ENCODE measurements around the gene CFH. TPM values are rescaled to one million over a fixed set of nuclear protein-coding genes. Genes with fewer than 3 reads are reported as not detected.
"Not testable (repeated sequence)": the region's sequence is repeated elsewhere in the genome, so short reads cannot be mapped to it uniquely, and the experiment has no call there.

CFH gene
- 9.7 and 20.0 TPM in 2 replicates for total RNA-seq (2014; rRNA removed; shearing (Covaris generic); ENCODE audit: low replicate concordance)

DNA sequence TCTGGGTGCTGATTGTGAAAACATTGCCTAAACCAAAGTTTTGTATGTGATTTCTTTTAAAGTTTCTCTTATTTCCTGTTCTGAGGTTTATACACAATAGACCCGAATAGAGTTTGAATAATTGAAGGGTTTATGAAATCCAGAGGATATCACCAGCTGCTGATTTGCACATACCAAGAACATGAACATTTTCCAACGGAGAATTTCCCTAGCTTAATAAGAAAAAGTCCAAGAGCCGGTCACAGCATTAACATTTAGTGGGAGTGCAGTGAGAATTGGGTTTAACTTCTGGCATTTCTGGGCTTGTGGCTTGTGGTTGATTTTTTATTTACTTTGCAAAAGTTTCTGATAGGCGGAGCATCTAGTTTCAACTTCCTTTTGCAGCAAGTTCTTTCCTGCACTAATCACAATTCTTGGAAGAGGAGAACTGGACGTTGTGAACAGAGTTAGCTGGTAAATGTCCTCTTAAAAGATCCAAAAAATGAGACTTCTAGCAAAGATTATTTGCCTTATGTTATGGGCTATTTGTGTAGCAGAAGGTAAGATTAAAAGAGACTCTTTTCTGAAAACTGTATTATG, at the start of gene CFH:
Gene CFH (plus strand): TSS at position 407 of the 579 bp plus-strand sequence. CDS start 75 bp downstream, at position 482.
- H3K27me3 ChIP-seq = no peaks in the 10 kb centered on the region
- H3K36me3 ChIP-seq = no peaks in the 10 kb centered on the region
- H3K4me3 ChIP-seq = peak within 1 kb of the TSS; percentile 30

DNA sequence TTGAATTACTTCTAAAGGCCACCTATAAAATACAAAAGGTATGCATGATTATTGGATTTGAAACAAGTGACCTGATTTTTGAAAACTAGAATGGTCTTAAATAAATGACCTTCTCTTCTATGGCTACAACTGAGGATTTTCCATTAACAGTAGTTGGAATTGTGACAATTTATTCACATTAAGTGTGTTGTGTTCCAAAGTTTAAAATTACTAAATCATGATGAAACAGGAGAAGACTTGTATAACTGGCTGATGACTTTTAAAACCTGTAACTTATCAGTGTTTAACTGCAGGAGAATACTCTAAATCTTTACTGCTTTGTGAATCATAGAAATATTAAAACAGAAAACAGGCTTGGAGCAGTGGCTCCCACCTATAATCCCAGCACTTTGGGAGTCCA, 48.2 kb upstream of the CFH start:
- H3K36me3 ChIP-seq = no peaks in the 10 kb centered on the region
- H3K27me3 ChIP-seq = no peaks in the 10 kb centered on the region
- no peaks in the 10 kb centered on the region for H3K9me3 ChIP-seq
- no peak for DNase-seq
- no peak overlapping the region for H3K4me3 ChIP-seq

More for the DNA sequence above, at the start of gene CFH:
- DNase-seq = peak; percentile 6
- no peaks in the 10 kb centered on the region for H3K9me3 ChIP-seq

DNA sequence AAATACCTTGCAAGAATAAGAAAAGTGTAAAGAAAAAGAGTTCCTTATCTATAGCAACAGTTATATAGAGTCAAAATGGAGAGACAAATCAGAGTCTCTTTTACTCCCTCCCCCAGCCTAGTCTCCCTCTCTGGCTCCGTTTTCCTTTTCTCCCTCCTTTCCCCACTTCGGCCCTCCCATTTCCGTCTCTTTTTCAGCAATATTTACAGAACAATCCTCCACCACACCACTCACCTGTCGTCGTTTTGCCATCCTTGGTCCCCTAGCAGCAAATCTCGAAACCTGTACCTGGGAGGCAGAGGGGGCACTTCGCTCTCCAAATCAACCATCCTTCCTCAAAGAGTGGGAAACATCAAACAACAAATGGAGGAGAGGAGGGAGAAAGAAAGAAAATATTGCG, 43.9 kb upstream of the CFH start:
- DNase-seq = no peak
- H3K27me3 ChIP-seq = no peaks in the 10 kb centered on the region
- peak overlapping the region; percentile 64 for H3K4me3 ChIP-seq
- H3K36me3 ChIP-seq = no peaks in the 10 kb centered on the region
- H3K9me3 ChIP-seq = no peaks in the 10 kb centered on the region

DNA sequence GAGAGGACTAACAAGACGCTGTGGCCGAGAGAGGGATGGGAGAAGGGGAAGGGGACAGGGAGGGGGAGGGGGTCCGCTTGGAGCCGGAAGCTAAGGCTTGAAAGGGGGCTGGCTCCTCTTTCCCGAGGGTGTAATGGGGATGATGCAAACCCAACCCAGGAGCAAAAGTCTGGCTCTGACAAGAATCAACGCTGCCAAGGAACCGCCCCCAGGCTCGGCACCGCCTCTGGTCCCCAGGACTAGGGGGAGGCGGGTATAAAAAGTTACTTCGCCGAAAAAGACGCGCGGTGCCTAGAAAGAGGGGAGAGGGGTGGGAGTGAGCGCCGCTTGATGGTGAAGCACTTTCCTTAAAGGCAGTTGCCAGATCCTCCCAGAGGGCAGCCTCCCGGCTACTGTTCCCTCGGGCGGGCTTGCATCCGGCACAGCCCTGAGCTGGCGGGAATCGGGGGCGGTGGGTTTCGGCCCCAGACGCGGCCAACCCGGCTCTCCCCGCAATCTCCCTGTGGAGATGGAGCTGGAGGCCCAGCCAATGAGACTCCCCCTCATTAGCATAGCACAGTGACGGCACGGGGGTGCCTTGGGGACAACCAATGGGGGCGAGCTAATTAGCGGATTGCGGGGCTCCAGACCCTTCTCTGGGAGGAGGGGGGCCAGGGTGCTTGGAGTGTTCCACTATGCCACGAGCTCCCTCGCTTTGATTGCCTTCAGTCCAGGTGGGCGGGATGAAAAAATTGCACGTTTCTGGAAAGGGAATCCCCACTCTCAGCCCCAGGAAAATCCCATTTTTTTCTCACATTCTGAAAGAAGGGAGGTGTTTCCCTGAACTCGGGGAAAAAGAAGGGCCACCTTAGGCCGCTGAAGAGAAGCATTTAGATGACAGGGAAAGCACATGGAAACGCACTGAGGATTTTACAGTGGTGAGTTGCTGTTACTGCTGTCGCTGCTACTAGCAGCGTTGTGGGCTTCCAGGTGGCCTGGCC, 43.2 kb upstream of the CFH start, which contains the start of gene KCNT2:
Gene KCNT2 (minus strand): TSS at position 51 of the 980 bp plus-strand sequence. CDS start 131 bp downstream, outside the sequence.
- peak; percentile 58 for DNase-seq
- Histone ChIP-seq H3K27me3 (no peaks in the 10 kb centered on the region), H3K4me3 (peak within 1 kb of the TSS; percentile 64), H3K36me3 (no peaks in the 10 kb centered on the region), H3K9me3 (no peaks in the 10 kb centered on the region)

DNA sequence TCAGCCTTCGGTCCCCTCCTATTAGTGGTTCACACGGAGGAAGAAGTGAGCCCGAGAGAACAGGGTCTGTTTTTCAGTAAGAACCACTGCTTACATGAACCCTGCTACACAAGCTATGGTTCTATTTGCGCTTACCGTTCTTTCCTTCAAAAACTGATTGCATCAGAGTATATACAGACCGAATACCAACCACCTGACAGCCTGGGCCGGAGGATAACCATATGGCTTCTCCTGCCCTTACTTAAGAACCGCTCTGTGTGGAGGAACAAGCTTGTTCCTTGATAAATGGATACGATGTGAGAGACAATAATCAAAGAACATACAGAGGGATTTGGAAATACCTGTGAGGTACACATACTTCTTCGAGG, 42.5 kb upstream of the CFH start:
- no peaks in the 10 kb centered on the region for H3K36me3 ChIP-seq
- DNase-seq = no peak
- no peaks in the 10 kb centered on the region for H3K9me3 ChIP-seq
- no peak overlapping the region for H3K4me3 ChIP-seq
- H3K27me3 ChIP-seq = no peaks in the 10 kb centered on the region; the same call in 1 of the 2 replicates

DNA sequence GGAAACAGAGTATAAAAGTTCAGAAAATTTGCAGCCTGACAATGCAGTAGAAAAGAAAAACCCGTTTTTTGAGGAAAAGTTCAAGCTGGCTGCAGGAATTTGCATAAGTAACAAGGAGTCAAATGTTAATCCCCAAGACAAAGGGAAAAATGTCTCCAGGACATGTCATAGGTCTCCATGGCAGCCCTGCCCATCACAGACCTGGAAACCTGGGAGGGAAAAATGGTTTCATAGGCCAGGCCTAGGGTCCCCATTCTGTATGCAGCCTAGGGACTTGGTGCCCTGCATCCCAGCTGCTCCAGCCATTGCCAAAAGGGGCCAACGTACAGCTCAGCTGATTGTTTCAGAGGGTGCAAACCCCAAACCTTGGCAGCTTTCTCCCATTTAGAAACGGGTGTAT, 40.0 kb upstream of the CFH start:
- DNase-seq = no peak
- H3K27me3 ChIP-seq = no peaks in the 10 kb centered on the region; the same call in 1 of the 2 replicates
- no peak overlapping the region for H3K4me3 ChIP-seq
- no peaks in the 10 kb centered on the region for H3K9me3 ChIP-seq
- H3K36me3 ChIP-seq = no peaks in the 10 kb centered on the region

DNA sequence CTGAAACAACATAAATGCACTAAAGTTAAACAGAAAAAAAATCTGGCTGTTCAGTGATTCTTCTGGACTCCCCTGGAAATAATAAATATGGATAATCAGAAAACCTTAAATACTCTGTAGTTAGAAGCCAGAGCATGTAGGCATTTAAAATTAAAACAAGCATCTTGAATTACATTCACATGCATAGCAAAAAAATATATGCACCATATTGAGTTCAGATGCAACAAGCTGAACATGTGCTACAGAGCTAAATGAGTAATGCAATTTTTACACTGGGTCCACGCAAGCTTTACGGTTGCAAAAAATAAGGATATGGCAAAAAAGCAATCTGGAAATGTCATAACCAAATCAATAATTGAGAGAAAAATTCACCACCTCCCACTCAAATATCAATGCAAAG, 32.1 kb upstream of the CFH start:
- Histone ChIP-seq H3K9me3 (no peaks in the 10 kb centered on the region), H3K36me3 (no peaks in the 10 kb centered on the region), H3K27me3 (no peaks in the 10 kb centered on the region; the same call in none of the 2 replicates), H3K4me3 (no peak overlapping the region)
- no peak for DNase-seq

DNA sequence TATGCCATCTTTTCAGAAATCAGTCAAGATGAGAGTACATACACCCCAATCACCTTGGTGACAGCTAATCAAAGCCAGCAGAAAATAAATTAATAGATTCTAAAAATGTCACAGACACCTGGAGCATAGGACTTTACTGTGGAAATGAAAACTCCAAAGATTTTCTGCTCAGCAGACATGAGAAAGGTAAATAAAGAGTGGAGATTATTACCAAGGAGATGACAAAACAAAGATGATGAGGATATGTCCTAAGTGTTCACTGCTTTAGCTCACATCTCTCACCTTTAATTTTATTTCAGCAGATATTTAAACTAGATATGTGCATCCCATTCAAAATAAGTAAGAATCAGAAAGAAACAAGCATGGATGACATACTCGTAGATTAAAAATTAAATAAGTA, 28.8 kb upstream of the CFH start:
- no peaks in the 10 kb centered on the region; the same call in 1 of the 2 replicates for H3K27me3 ChIP-seq

DNA sequence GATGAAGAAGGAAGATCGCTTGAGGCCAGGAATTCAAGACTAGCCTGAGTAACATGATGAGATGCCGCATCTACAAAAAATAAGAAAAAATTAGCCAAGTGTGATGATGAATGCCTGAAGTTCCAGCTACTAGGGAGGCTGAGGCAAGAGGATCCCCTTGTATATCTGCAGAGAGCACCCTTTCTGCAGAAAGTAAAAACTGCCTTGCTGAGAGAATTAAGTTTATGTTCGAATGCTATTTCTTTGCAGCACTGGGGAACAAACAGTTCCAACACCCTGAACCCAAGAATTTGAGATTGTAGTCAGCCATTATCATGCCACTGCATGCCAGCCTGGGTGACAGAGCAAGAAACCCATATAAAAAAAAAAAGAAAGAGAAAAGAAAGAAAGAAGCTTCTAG, 23.0 kb upstream of the CFH start:
- H3K9me3 ChIP-seq = no peaks in the 10 kb centered on the region
- no peaks in the 10 kb centered on the region for H3K36me3 ChIP-seq
- no peaks in the 10 kb centered on the region for H3K27me3 ChIP-seq
- no peak overlapping the region for H3K4me3 ChIP-seq
- no peak for DNase-seq

More for the DNA sequence above, 28.8 kb upstream of the CFH start:
- no peak overlapping the region for H3K4me3 ChIP-seq
- H3K9me3 ChIP-seq = no peaks in the 10 kb centered on the region
- DNase-seq = no peak
- no peaks in the 10 kb centered on the region for H3K36me3 ChIP-seq

DNA sequence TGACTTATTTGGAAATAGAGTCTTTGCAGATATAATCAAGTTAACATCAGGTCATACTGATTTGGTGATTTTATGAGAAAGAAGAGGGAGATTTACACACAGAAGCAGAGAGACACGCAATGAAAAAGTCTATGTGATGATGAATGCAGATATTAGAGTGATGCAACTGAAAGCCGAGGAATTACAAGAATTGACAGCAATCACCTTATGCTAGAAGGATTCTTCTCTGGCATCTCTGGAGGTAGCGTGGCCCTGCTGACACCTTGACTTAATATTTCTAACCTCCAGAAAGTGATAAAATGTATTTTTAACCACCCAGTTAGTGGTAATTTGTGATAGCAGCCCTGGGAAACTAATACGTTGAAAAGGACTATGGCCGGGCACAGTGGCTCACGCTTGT, 14.2 kb upstream of the CFH start:
- DNase-seq = no peak
- H3K9me3 ChIP-seq = no peaks in the 10 kb centered on the region
- H3K36me3 ChIP-seq = no peaks in the 10 kb centered on the region
- H3K27me3 ChIP-seq = no peaks in the 10 kb centered on the region
- no peak overlapping the region for H3K4me3 ChIP-seq

DNA sequence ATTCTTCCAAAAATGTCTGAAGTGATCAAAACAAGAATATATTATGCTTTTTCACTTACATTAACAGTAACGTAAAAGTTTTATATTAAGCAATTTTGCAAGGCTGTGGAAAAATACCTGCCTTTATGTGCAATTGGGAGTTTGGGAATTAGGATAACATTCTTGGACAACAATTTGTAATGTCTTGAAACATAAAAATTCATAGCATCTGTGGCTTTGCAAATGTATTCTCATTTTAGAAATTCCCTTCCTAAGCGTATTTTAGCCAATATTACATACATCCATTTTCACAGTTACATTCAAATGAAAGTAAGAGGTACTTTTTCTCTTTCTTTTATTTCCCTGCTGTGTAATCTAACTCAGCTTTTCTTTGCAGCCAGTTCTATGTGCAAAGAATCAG, 13.4 kb upstream of the CFH start:
- no peak overlapping the region for H3K4me3 ChIP-seq
- no peaks in the 10 kb centered on the region for H3K9me3 ChIP-seq
- no peaks in the 10 kb centered on the region for H3K36me3 ChIP-seq
- no peak for DNase-seq
- H3K27me3 ChIP-seq = no peaks in the 10 kb centered on the region

DNA sequence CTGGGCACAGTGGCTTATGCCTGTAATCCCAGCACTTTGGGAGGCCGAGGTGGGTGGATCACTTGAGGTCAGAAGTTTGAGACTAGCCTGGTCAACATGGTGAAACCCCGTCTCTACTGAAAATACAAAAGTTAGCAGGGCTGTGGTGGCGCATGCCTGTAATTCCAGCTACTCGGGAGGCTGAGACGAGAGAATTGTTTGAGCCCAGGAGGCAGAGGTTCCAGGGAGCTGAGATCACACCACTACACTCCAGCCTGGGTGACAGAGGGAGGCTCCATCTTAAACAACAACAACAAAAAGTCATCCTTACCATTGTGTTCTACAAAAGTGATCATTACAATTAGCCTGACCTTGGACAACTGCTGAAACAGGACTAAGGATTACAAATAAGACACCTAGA, 12.6 kb upstream of the CFH start:
- H3K36me3 ChIP-seq, H3K9me3 ChIP-seq, DNase-seq, H3K27me3 ChIP-seq, H3K4me3 ChIP-seq: not testable (repeated sequence)

DNA sequence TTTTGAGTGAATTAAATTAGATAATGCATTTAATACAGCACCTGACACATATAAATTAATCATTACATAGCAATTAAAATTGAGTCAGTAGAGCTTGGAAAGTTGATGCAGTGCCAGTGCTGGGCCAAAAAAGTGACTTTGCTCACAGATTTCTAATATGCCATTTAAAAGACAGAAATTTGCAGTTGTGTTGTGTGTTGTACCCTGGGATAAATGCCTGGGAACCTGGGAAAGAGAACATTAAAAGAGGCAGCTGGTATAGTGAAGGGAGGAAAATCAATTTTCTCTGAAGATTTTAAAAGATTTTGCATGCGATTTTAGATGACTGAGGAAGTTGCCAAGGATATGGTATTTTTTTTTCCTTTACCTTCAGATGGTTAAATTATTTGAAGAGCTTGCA, 10.9 kb upstream of the CFH start:
- DNase-seq = no peak
- H3K27me3 ChIP-seq = no peaks in the 10 kb centered on the region
- H3K36me3 ChIP-seq = no peaks in the 10 kb centered on the region
- no peaks in the 10 kb centered on the region for H3K9me3 ChIP-seq
- no peak overlapping the region for H3K4me3 ChIP-seq

DNA sequence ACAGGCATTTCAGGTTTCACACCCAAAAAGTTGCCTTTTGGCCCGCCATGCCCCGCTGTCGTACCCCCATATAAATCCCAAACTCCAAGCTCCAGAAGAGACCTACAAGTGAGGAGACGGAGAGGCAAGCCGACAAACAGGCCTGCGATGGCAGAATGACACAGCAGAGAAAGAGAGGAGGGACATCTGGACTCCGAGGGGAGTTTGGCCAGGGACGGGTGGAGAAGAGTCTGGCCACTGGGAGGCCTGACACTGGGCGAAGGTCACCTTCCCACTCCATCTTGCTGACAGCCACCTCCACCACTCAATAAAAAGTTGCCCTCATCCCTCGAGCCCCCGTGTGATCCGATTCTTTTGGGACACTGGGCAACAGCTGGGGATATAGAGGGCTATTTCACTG, 1.9 kb upstream of the CFH start:
- Histone ChIP-seq H3K4me3 (no peak overlapping the region), H3K9me3 (no peaks in the 10 kb centered on the region), H3K27me3 (no peaks in the 10 kb centered on the region), H3K36me3 (no peaks in the 10 kb centered on the region)
- no peak for DNase-seq

DNA sequence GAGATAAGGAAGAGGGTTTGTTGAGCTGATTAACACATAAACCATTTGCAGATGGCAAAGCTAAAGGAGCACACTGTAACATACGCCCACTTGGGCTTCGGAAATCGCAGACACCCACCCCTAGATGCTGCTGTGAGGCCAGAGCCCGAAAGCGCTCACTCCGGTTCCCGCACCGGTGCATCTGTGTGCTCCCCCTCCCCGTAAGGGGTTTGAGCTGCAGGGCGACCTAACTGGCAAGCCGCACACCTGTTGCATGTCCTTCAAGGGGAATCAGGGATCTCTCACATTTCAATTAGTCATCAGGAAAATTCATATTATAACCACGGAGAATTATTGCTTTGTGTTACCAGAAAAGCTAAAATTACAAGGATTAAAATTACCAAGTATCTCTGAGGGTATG, 1.4 kb upstream of the CFH start:
- Histone ChIP-seq H3K4me3 (no peak overlapping the region), H3K27me3 (no peaks in the 10 kb centered on the region), H3K36me3 (no peaks in the 10 kb centered on the region), H3K9me3 (no peaks in the 10 kb centered on the region)
- DNase-seq = no peak

DNA sequence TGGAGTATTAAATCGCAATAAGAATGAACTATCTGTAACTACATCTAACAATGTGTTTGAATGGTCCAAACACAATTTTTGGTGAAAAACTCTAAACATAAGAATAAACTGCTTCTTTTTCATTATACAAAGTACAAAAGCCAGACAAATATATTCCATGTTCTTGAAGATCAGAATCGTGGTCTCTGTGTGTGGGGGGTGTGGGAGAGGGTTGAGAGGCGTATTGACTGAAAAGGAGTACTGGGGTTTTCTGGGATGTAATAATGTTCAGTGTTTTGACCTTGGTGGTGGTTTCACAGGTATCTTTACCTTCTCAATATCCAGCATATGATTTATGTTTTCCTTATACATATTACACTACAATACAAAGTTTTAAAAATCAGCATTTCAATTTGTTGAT, 764 bp upstream of the CFH start:
- peak overlapping the region; percentile 30; the same call in 1 of the 2 replicates for H3K4me3 ChIP-seq
- no peak for DNase-seq
- H3K9me3 ChIP-seq = no peaks in the 10 kb centered on the region
- no peaks in the 10 kb centered on the region for H3K36me3 ChIP-seq
- H3K27me3 ChIP-seq = no peaks in the 10 kb centered on the region

DNA sequence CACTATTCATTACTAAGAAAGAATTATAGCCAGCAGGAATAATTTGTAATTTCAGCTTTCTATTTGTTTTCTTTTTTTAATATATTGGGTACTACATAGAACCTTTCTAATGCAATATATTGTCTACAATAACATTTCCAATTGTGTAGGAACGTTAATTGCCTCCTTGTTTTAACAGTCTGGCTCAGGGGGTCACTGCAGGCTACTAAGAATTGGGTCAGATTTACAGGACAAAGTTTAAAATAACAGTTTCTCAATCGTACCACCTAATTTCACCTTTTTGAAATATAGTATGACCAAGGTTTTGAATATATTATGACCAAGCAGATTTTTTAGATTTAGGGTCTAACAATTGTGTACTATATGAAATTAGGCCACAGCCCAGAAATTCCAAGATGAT, 2.4 kb downstream of the CFH start:
- Histone ChIP-seq H3K36me3 (no peaks in the 10 kb centered on the region), H3K27me3 (no peaks in the 10 kb centered on the region), H3K4me3 (no peak overlapping the region), H3K9me3 (no peaks in the 10 kb centered on the region)
- DNase-seq = no peak

DNA sequence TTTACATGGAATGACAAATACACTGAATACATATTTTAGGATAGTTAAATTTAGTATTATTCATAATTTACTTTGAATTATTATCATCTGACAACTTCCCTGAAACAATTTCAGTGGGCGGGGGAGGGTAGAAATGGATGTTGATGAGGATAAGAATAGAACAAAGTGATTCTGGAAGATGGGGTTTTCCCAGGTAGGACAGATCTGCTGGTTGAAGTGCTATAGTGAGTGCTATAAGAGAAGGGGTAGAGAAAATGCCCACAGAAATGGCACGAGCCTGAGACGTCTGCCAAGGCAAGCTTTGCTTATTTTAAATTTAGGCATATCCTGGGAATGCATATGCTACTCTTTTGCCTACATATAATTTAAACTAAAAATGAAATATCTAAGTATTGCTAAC, 3.2 kb downstream of the CFH start:
- no peak for DNase-seq
- H3K36me3 ChIP-seq = no peaks in the 10 kb centered on the region
- H3K27me3 ChIP-seq = no peaks in the 10 kb centered on the region
- H3K9me3 ChIP-seq = no peaks in the 10 kb centered on the region
- H3K4me3 ChIP-seq = no peak overlapping the region

All from MG63 (cell line).